Measurements from ENCODE around the gene KLHL29. TPM values are rescaled to one million over a fixed set of nuclear protein-coding genes. Genes with fewer than 3 reads are reported as not detected.

Gene KLHL29
- total and polyA plus RNA-seq, 7 experiments from 2014 or later, result 0.59 to 6.5 (median 5.6) TPM

DNA sequence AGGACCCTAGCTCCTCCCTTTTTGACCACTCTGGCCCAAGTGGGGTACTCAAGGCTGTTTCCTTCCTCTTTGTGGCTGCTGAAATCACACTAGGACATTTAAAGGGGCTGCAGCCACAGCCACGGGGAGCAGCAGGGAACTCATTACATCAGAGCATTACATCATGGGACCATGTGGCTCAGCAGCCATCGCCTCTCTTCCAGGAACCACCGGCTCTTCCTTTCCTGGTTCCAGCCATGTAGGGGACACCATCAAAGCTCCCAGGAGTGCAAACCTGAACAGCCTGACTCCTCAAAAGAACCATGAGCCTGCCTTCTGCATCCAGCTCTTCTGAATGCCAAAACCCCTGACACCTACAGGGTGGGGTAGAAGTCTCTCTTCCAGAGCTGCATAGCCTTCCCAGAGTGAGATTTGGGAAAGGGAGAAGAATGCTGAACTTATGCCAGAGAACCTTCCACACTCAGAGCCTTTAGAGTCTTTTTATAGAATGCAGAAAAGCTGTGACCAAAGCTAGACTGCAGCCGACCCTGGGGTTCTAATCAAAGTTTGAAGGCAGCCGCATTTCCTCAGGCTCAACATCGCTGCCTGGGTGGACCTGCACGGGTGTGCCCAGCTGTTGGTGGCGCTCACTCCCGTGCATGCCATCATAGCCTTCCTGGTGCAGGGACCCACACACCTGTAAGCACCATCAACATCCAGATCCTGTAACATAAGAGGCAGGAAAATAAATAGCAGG, 121.7 kb downstream of the KLHL29 start:
- Mint-ChIP-seq H3K4me3 (no peak overlapping the region), H3K9me3 (no peaks in the 10 kb centered on the region)
- intact Hi-C loops (cut with micrococcal nuclease), result no loop called here

DNA sequence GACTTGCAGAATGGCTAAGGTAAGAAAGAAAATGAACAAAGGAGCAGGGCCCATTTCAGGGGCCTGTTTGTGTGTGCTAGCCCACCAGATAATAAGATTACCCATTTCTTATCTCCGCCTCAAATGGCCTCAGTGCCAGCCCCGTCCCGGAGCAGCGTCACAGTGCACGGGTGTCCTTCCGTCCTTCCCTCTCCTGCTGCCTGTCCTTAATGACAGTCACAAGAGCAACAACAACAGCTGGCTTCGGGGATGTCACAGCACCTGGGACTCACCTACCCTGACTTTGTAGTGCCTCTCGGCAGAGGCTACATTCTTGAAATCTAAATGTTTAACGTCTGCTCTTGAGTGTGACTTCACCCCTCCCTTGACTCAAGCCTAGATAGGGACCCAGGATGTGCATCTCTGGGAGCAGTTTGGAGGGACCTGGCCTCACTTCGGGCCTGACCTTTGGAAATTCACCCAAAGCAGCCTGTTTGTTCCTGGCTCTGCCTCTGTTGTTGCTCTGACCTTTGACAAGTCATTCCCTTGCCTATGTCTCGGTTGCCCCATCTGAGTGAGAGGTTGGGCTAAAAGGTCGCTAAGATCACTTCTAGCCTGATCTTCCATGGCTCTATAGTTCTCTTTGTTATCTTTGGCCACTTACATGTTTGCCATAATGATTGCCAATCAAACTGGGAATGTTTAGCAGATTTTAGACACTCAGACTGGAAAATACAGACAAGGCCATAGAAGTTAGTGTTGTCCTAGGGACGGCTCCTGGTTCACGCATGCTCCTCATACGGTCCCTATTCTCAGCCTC, 122.5 kb downstream of the KLHL29 start:
- Mint-ChIP-seq H3K9me3 (no peaks in the 10 kb centered on the region), H3K4me3 (no peak overlapping the region), H3K27ac (no peak overlapping the region), H3K4me1 (peaks cover 0 to 8% (median 0%) of the 10 kb centered on the region in 7 donors), H3K36me3 (no peaks in the 10 kb centered on the region), H3K27me3 (peaks cover 0 to 4% (median 0%) of the 10 kb centered on the region in 5 donors)
- DNase-seq (no peak), ATAC-seq (no peak)
- Histone ChIP-seq H3K27ac (ENCODE audit: low read depth, low read length) (no peak overlapping the region), H3K9me3 (ENCODE audit: control insufficient read depth in 2 of 3, low read length in 3 of 3) (no peaks in the 10 kb centered on the region), H3K36me3 (ENCODE audit: control insufficient read depth in 2 of 3, insufficient read depth in 3 of 3, low read length in 3 of 3) (no peaks in the 10 kb centered on the region), H3K27me3 (ENCODE audit: control insufficient read depth in 2 of 2, insufficient read depth in 2 of 2, low read length in 2 of 2) (no peaks in the 10 kb centered on the region), H3K4me3 (ENCODE audit: low read length) (no peak overlapping the region), H3K4me1 (ENCODE audit: control insufficient read depth in 2 of 2, insufficient read depth in 2 of 2, low read length in 2 of 2) (no peaks in the 10 kb centered on the region)
- intact Hi-C loops (cut with micrococcal nuclease), result no loop called here
- ChIA-PET POLR2A (no interaction called here), CTCF (no interaction called here)

More for the DNA sequence above, 121.7 kb downstream of the KLHL29 start:
- H3K27me3 ChIP-seq (ENCODE audit: control insufficient read depth in 2 of 2, insufficient read depth in 2 of 2, low read length in 2 of 2), result no peaks in the 10 kb centered on the region
- H3K36me3 Mint-ChIP-seq, result no peaks in the 10 kb centered on the region
- ATAC-seq (no peak), DNase-seq (no peak)
- H3K36me3 ChIP-seq (ENCODE audit: control insufficient read depth in 2 of 3, insufficient read depth in 3 of 3, low read length in 3 of 3), result no peaks in the 10 kb centered on the region
- CTCF ChIA-PET, result no interaction called here
- H3K4me1 Mint-ChIP-seq, result peaks cover 0 to 8% (median 0%) of the 10 kb centered on the region in 7 donors
- no peak overlapping the region for H3K4me3 ChIP-seq (ENCODE audit: low read length)
- POLR2A ChIA-PET, result no interaction called here
- no peak overlapping the region for H3K27ac Mint-ChIP-seq
- no peaks in the 10 kb centered on the region for H3K9me3 ChIP-seq (ENCODE audit: control insufficient read depth in 2 of 3, low read length in 3 of 3)
- H3K27ac ChIP-seq (ENCODE audit: low read depth, low read length), result no peak overlapping the region
- peaks cover 0 to 4% (median 0%) of the 10 kb centered on the region in 5 donors for H3K27me3 Mint-ChIP-seq
- no peaks in the 10 kb centered on the region for H3K4me1 ChIP-seq (ENCODE audit: control insufficient read depth in 2 of 2, insufficient read depth in 2 of 2, low read length in 2 of 2)

GRCh38 chr2:23508066-23508390, 123.0 kb downstream of the KLHL29 start:
- H3K4me3 Mint-ChIP-seq, result no peak overlapping the region
- CTCF ChIA-PET, result no interaction called here
- no peaks in the 10 kb centered on the region for H3K36me3 Mint-ChIP-seq

DNA sequence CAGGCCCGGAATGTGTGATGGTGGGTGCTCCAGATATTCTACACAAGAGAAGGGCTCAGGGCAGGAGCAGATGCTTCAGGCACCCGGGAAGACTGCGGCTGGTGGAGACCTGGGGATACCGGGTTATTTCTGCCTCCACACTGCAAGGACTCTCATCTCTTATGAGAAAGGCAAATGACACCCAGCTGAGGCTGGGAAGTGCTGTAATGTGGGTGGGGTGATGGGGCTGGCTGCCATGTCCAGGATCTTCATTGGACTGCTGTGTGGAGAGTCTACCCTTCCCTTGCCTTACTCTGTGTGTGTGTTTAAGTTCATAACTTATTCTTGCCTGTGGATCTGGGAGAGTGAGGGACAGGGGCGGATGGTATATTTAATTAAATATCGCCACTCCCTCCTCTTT, 124.1 kb downstream of the KLHL29 start:
- H3K4me1 ChIP-seq (ENCODE audit: control insufficient read depth in 2 of 2, insufficient read depth in 2 of 2, low read length in 2 of 2), result no peaks in the 10 kb centered on the region
- no peaks in the 10 kb centered on the region for H3K9me3 ChIP-seq (ENCODE audit: control insufficient read depth in 2 of 3, low read length in 3 of 3)
- peaks cover 0 to 8% (median 0%) of the 10 kb centered on the region in 7 donors for H3K4me1 Mint-ChIP-seq
- H3K9me3 Mint-ChIP-seq, result no peaks in the 10 kb centered on the region
- H3K27ac ChIP-seq (ENCODE audit: low read depth, low read length), result no peak overlapping the region
- intact Hi-C loops (cut with micrococcal nuclease), result no loop called here
- no peaks in the 10 kb centered on the region for H3K36me3 ChIP-seq (ENCODE audit: control insufficient read depth in 2 of 3, insufficient read depth in 3 of 3, low read length in 3 of 3)
- H3K27me3 Mint-ChIP-seq, result peaks cover 0 to 4% (median 0%) of the 10 kb centered on the region in 5 donors
- no peak overlapping the region for H3K4me3 Mint-ChIP-seq
- H3K27ac Mint-ChIP-seq, result peak overlapping the region in 1 of 9 donors; percentile 43
- no peaks in the 10 kb centered on the region for H3K36me3 Mint-ChIP-seq
- H3K4me3 ChIP-seq (ENCODE audit: low read length), result no peak overlapping the region
- DNase-seq (no peak), ATAC-seq (no peak)
- ChIA-PET POLR2A (no interaction called here), CTCF (no interaction called here)
- no peaks in the 10 kb centered on the region for H3K27me3 ChIP-seq (ENCODE audit: control insufficient read depth in 2 of 2, insufficient read depth in 2 of 2, low read length in 2 of 2)

More at GRCh38 chr2:23508066-23508390, 123.0 kb downstream of the KLHL29 start:
- Mint-ChIP-seq H3K27ac (no peak overlapping the region), H3K4me1 (peaks cover 0 to 8% (median 0%) of the 10 kb centered on the region in 7 donors), H3K9me3 (no peaks in the 10 kb centered on the region), H3K27me3 (peaks cover 0 to 4% (median 0%) of the 10 kb centered on the region in 5 donors)
- POLR2A ChIA-PET, result no interaction called here
- H3K27ac ChIP-seq (ENCODE audit: low read depth, low read length), result no peak overlapping the region
- DNase-seq, result no peak
- no peaks in the 10 kb centered on the region for H3K4me1 ChIP-seq (ENCODE audit: control insufficient read depth in 2 of 2, insufficient read depth in 2 of 2, low read length in 2 of 2)
- ATAC-seq, result no peak
- H3K9me3 ChIP-seq (ENCODE audit: control insufficient read depth in 2 of 3, low read length in 3 of 3), result no peaks in the 10 kb centered on the region
- no peak overlapping the region for H3K4me3 ChIP-seq (ENCODE audit: low read length)
- no peaks in the 10 kb centered on the region for H3K27me3 ChIP-seq (ENCODE audit: control insufficient read depth in 2 of 2, insufficient read depth in 2 of 2, low read length in 2 of 2)
- H3K36me3 ChIP-seq (ENCODE audit: control insufficient read depth in 2 of 3, insufficient read depth in 3 of 3, low read length in 3 of 3), result no peaks in the 10 kb centered on the region
- intact Hi-C loops (cut with micrococcal nuclease), result no loop called here

- H3K4me1 ChIP-seq (ENCODE audit: control insufficient read depth in 2 of 2, insufficient read depth in 2 of 2, low read length in 2 of 2), result no peaks in the 10 kb centered on the region
- no peaks in the 10 kb centered on the region for H3K36me3 ChIP-seq (ENCODE audit: control insufficient read depth in 2 of 3, insufficient read depth in 3 of 3, low read length in 3 of 3)
- intact Hi-C loops (cut with micrococcal nuclease), result no loop called here
- Mint-ChIP-seq H3K4me3 (no peak overlapping the region), H3K27ac (no peak overlapping the region), H3K27me3 (peaks cover 0 to 8% (median 0%) of the 10 kb centered on the region in 5 donors), H3K9me3 (no peaks in the 10 kb centered on the region), H3K4me1 (peaks cover 0 to 10% (median 0%) of the 10 kb centered on the region in 7 donors), H3K36me3 (no peaks in the 10 kb centered on the region)
- DNase-seq (no peak), ATAC-seq (no peak)
- ChIA-PET CTCF (no interaction called here), POLR2A (no interaction called here)
- no peak overlapping the region for H3K4me3 ChIP-seq (ENCODE audit: low read length)
- no peaks in the 10 kb centered on the region for H3K9me3 ChIP-seq (ENCODE audit: control insufficient read depth in 2 of 3, low read length in 3 of 3)
- no peak overlapping the region for H3K27ac ChIP-seq (ENCODE audit: low read depth, low read length)
- no peaks in the 10 kb centered on the region for H3K27me3 ChIP-seq (ENCODE audit: control insufficient read depth in 2 of 2, insufficient read depth in 2 of 2, low read length in 2 of 2)
These were observed 124.8 kb downstream of the KLHL29 start for GRCh38 chr2:23509596-23510292.

DNA sequence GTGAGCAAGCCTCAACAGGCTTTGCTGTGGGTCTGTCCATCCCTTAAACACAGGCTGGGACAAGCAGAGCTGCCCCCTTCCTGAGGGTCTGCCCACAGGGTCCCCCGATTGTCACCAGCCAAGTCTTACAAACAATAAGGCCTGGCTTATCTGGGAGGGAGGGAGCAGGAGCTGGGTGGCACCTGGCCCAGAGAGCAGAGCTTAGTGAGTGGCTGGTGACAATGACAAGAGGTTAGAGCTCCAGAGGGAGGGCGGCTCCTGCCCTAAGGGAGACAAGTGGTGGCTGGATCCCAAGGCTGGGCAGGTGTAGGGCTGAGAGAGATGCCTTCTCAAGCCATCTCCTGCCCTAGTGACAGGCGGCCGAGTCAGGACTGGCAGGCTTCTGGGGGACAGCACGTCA, 125.5 kb downstream of the KLHL29 start:
- Mint-ChIP-seq H3K9me3 (no peaks in the 10 kb centered on the region), H3K4me1 (peaks cover 0 to 10% (median 0%) of the 10 kb centered on the region in 7 donors), H3K27ac (peak overlapping the region in 1 of 9 donors; percentile 19), H3K36me3 (no peaks in the 10 kb centered on the region), H3K27me3 (peaks cover 0 to 15% (median 0%) of the 10 kb centered on the region in 5 donors), H3K4me3 (no peak overlapping the region)
- no peak overlapping the region for H3K27ac ChIP-seq (ENCODE audit: low read depth, low read length)
- H3K4me1 ChIP-seq (ENCODE audit: control insufficient read depth in 2 of 2, insufficient read depth in 2 of 2, low read length in 2 of 2), result no peaks in the 10 kb centered on the region
- no peak overlapping the region for H3K4me3 ChIP-seq (ENCODE audit: low read length)
- H3K9me3 ChIP-seq (ENCODE audit: control insufficient read depth in 2 of 3, low read length in 3 of 3), result no peaks in the 10 kb centered on the region
- ChIA-PET POLR2A (no interaction called here), CTCF (interaction anchor here (0.7 kb wide), 1 partner anchor 42 kb away, joined by 3 read pairs; no protein-coding TSS in a partner anchor)
- H3K36me3 ChIP-seq (ENCODE audit: control insufficient read depth in 2 of 3, insufficient read depth in 3 of 3, low read length in 3 of 3), result no peaks in the 10 kb centered on the region
- no peak for DNase-seq
- intact Hi-C loops (cut with micrococcal nuclease), result no loop called here
- ATAC-seq, result no peak
- H3K27me3 ChIP-seq (ENCODE audit: control insufficient read depth in 2 of 2, insufficient read depth in 2 of 2, low read length in 2 of 2), result no peaks in the 10 kb centered on the region

Data from naive thymus-derived CD4-positive, alpha-beta T cell (primary cell).